MCF 10A (cell line): ENCODE results near the gene PRPH2. TPM values are rescaled to one million over a fixed set of nuclear protein-coding genes. Genes with fewer than 3 reads are reported as not detected.

Experiments
- BruUV-seq: library from RNA; stranded (reverse); fragments of 400-500 nt; replicated peaks from 2 replicates; lab custom pipeline; 2021; lab: Mats Ljungman, UMichigan
- CTCF ChIA-PET: fragments of 300-600 bp; sonication (Branson Sonifier 250); formaldehyde crosslinking; extraction: SDS; loops from one replicate; lab custom pipeline; 2021; ENCODE audit warnings: antibody characterized with exemption, inconsistent platforms; lab: Yijun Ruan, JAX
- POLR2A ChIA-PET: fragments of 300-600, 350-650 bp; sonication (Branson Sonifier 250); formaldehyde crosslinking; extraction: SDS; loops from one replicate; lab custom pipeline; 2020; ENCODE audit warnings: antibody characterized with exemption, inconsistent platforms; lab: Yijun Ruan, JAX
- DNase-seq: peaks from one replicate; pipeline ENCODE4 v3.0.0-alpha.2; 2018; ENCODE audit not compliant: unreplicated experiment
- H3K27ac Mint-ChIP-seq: one replicate; pipeline ENCODE4 v1.8.0; 2022; ENCODE audit warnings: mild to moderate bottlenecking, low read depth, mixed read lengths; ENCODE audit not compliant: unreplicated experiment
- H3K27me3 Mint-ChIP-seq: one replicate; pipeline ENCODE4 v1.8.0; 2022; ENCODE audit warnings: mixed read lengths; ENCODE audit not compliant: insufficient read depth, unreplicated experiment
- H3K36me3 Mint-ChIP-seq: one replicate; pipeline ENCODE4 v1.8.0; 2022; ENCODE audit warnings: mild to moderate bottlenecking, moderate library complexity, mixed read lengths; ENCODE audit not compliant: insufficient read depth, unreplicated experiment
- H3K4me1 Mint-ChIP-seq: one replicate; pipeline ENCODE4 v1.8.0; 2022; ENCODE audit warnings: mixed read lengths; ENCODE audit not compliant: insufficient read depth, unreplicated experiment
- H3K4me3 Mint-ChIP-seq: one replicate; pipeline ENCODE4 v1.8.0; 2022; ENCODE audit warnings: mild to moderate bottlenecking, moderate library complexity, mixed read lengths; ENCODE audit not compliant: unreplicated experiment
- H3K9me3 Mint-ChIP-seq: one replicate; pipeline ENCODE4 v1.8.0; 2022; ENCODE audit warnings: mixed read lengths; ENCODE audit not compliant: unreplicated experiment
- CTCF ChIP-seq: fragments of 200-600 bp; IDR thresholded peaks from one replicate; pipeline ENCODE4 v1.8.0; 2022; ENCODE audit warnings: antibody characterized with exemption, mild to moderate bottlenecking; ENCODE audit not compliant: unreplicated experiment
- intact Hi-C: fragments of 100-400 bp; cut with micrococcal nuclease; formaldehyde crosslinking; loops from 2 replicates; pipeline ENCODE4 v1.14.1; 2022
- total RNA-seq: library from RNA; stranded (reverse); gene quantifications from 2 replicates; pipeline ENCODE4 v1.2.3, GENCODE V29; 2022

PRPH2 gene
- total RNA-seq, 1 experiment from 2014 or later, result not detected

GRCh38 chr6:42729731-42730130 lies 7.3 kb upstream of the PRPH2 start:
- CTCF ChIA-PET, result interaction anchor here (0.6 to 1.4 kb wide), 5 partner anchors 9 to 172 kb away, joined by 3 to 6 read pairs (median 3); no protein-coding TSS in a partner anchor
- no peaks in the 10 kb centered on the region for H3K9me3 Mint-ChIP-seq
- intact Hi-C loops, result no loop called here
- no peaks in the 10 kb centered on the region for H3K36me3 Mint-ChIP-seq
- no peaks in the 10 kb centered on the region for H3K4me1 Mint-ChIP-seq
- H3K27ac Mint-ChIP-seq, result no peak overlapping the region
- no peaks in the 10 kb centered on the region for H3K27me3 Mint-ChIP-seq
- TF ChIP-seq CTCF, result no peak
- DNase-seq, result no peak
- BruUV-seq, result no TSS peak
- POLR2A ChIA-PET, result interaction anchor here (0.6 to 1.7 kb wide), 4 partner anchors 12 to 130 kb away, joined by 3 to 5 read pairs (median 3); no protein-coding TSS in a partner anchor
- no peak overlapping the region for H3K4me3 Mint-ChIP-seq

GRCh38 chr6:42727627-42728026 lies 5.2 kb upstream of the PRPH2 start:
- ChIA-PET CTCF (interaction anchor here (0.6 to 3.7 kb wide), 10 partner anchors 14 to 1537 kb away, joined by 3 to 40 read pairs (median 4); partner anchors contain the start of gene RPL7L1), POLR2A (interaction anchor here (1.2 to 1.8 kb wide), 2 partner anchors 15 to 19 kb away, joined by 3 to 12 read pairs; no protein-coding TSS in a partner anchor)
- no peak for TF ChIP-seq CTCF
- no TSS peak for BruUV-seq
- no peak for DNase-seq
- H3K36me3 Mint-ChIP-seq, result no peaks in the 10 kb centered on the region
- H3K27ac Mint-ChIP-seq, result no peak overlapping the region
- no peaks in the 10 kb centered on the region for H3K9me3 Mint-ChIP-seq
- intact Hi-C loops, result loop anchor here (2.0 kb wide), 2 partner anchors 35 to 171 kb away; no protein-coding TSS in a partner anchor
- H3K4me3 Mint-ChIP-seq, result no peak overlapping the region
- H3K27me3 Mint-ChIP-seq, result no peaks in the 10 kb centered on the region
- no peaks in the 10 kb centered on the region for H3K4me1 Mint-ChIP-seq

- DNase-seq, result no peak
- no peak overlapping the region for H3K27ac Mint-ChIP-seq
- no peaks in the 10 kb centered on the region for H3K36me3 Mint-ChIP-seq
- H3K9me3 Mint-ChIP-seq, result no peaks in the 10 kb centered on the region
- no peaks in the 10 kb centered on the region for H3K4me1 Mint-ChIP-seq
- H3K4me3 Mint-ChIP-seq, result no peak overlapping the region
- BruUV-seq, result no TSS peak
- H3K27me3 Mint-ChIP-seq, result no peaks in the 10 kb centered on the region
- ChIA-PET CTCF (interaction anchor here (0.6 to 3.7 kb wide), 18 partner anchors 13 to 1537 kb away, joined by 3 to 40 read pairs (median 4); partner anchors contain the start of gene RPL7L1), POLR2A (interaction anchor here (1.0 to 1.8 kb wide), 9 partner anchors 12 to 72 kb away, joined by 3 to 12 read pairs (median 5); partner anchors contain the start of gene BICRAL)
- intact Hi-C loops, result loop anchor here (2.0 kb wide), 2 partner anchors 34 to 172 kb away; no protein-coding TSS in a partner anchor
- TF ChIP-seq CTCF, result no peak
Observed at GRCh38 chr6:42727087-42727611, 4.8 kb upstream of the PRPH2 start.

- Mint-ChIP-seq H3K9me3 (no peaks in the 10 kb centered on the region), H3K27ac (no peak overlapping the region), H3K4me3 (peak overlapping the region; percentile 11), H3K27me3 (peaks cover 5% of the 10 kb centered on the region), H3K36me3 (no peaks in the 10 kb centered on the region), H3K4me1 (no peaks in the 10 kb centered on the region)
- DNase-seq, result peak; percentile 87
- intact Hi-C loops, result loop anchor here (1.0 to 2.0 kb wide), 4 partner anchors 34 to 172 kb away; no protein-coding TSS in a partner anchor
- CTCF ChIA-PET, result interaction anchor here (0.6 to 3.7 kb wide), 27 partner anchors 12 to 174 kb away, joined by 3 to 40 read pairs (median 4); partner anchors contain the start of genes RPL7L1 and TBCC
- POLR2A ChIA-PET, result interaction anchor here (0.6 to 2.2 kb wide), 13 partner anchors 11 to 142 kb away, joined by 3 to 17 read pairs (median 3); partner anchors contain the start of genes BICRAL and TBCC
- peak; percentile 74 for TF ChIP-seq CTCF
- BruUV-seq, result no TSS peak
Observed at GRCh38 chr6:42726485-42727086, 4.2 kb upstream of the PRPH2 start.
